WTC11 (cell line): ENCODE measurements around the gene TTLL9. TPM values are rescaled to one million over a fixed set of nuclear protein-coding genes. Genes with fewer than 3 reads are reported as not detected.
A peak's percentile ranks its signal among the peaks of the same experiment; 100 is the strongest.

Experiments
- ATAC-seq: fragments of 200-7000 bp; cut with Tn5 transposase; 2 replicates; pipeline ENCODE4 v1.10.0; 2021; ENCODE audit warnings: mild to moderate bottlenecking, moderate library complexity
- CTCF ChIA-PET: fragments of 300-600 bp; sonication (Branson Sonifier 250); formaldehyde crosslinking; loops from one replicate; lab custom pipeline; 2021; ENCODE audit warnings: antibody characterized with exemption; lab: Charles Lee
- POLR2A ChIA-PET: fragments of 350-600 bp; sonication (Branson Sonifier 250); formaldehyde crosslinking; loops from one replicate; lab custom pipeline; 2021; ENCODE audit warnings: antibody characterized with exemption; lab: Charles Lee
- DNase-seq: peaks from one replicate; pipeline ENCODE4 v3.0.0; 2021; ENCODE audit warnings: low spot score
- H3K27ac Mint-ChIP-seq: 2 replicates; pipeline ENCODE4 v1.8.0; 2021; ENCODE audit warnings: mixed read lengths
- H3K27me3 Mint-ChIP-seq: 2 replicates; pipeline ENCODE4 v1.8.0; 2021; ENCODE audit warnings: low read depth, mild to moderate bottlenecking, moderate library complexity, mixed read lengths
- H3K36me3 Mint-ChIP-seq: 2 replicates; pipeline ENCODE4 v1.8.0; 2021; ENCODE audit warnings: mixed read lengths
- H3K4me1 Mint-ChIP-seq: 2 replicates; pipeline ENCODE4 v1.8.0; 2022; ENCODE audit warnings: mixed read lengths
- H3K4me3 Mint-ChIP-seq: 2 replicates; pipeline ENCODE4 v1.8.0; 2021; ENCODE audit warnings: mild to moderate bottlenecking, moderate library complexity, mixed read lengths
- H3K9me3 Mint-ChIP-seq: 2 replicates; pipeline ENCODE4 v1.8.0; 2021; ENCODE audit warnings: mixed read lengths
- CREB1 ChIP-seq: sonication (generic); formaldehyde crosslinking; IDR thresholded peaks from 2 replicates; pipeline ENCODE4 v1.8.0; 2023; ENCODE audit warnings: mild to moderate bottlenecking, missing genetic modification reagents
- ELF4 ChIP-seq: sonication (generic); formaldehyde crosslinking; IDR thresholded peaks from 2 replicates; pipeline ENCODE4 v1.8.1; 2022; ENCODE audit warnings: low read depth, mild to moderate bottlenecking, moderate library complexity, missing genetic modification reagents
- GTF2I ChIP-seq: fragments of 250-450 bp; sonication (Bioruptor Pico); conservative IDR thresholded peaks from 2 replicates; pipeline ENCODE4 v1.4.0; 2021; ENCODE audit warnings: mild to moderate bottlenecking
- KAT7 ChIP-seq: sonication (generic); formaldehyde crosslinking; IDR thresholded peaks from 2 replicates; pipeline ENCODE4 v1.8.1; 2023; ENCODE audit warnings: missing genetic modification reagents, mild to moderate bottlenecking, borderline replicate concordance
- MXD4 ChIP-seq: fragments of 250-450 bp; sonication (Bioruptor Pico); IDR thresholded peaks from 2 replicates; pipeline ENCODE4 v1.8.0; 2021; ENCODE audit warnings: mild to moderate bottlenecking, moderate library complexity, borderline replicate concordance
- MYBL2 ChIP-seq: sonication (generic); formaldehyde crosslinking; IDR thresholded peaks from 2 replicates; pipeline ENCODE4 v1.8.1; 2023; ENCODE audit warnings: mild to moderate bottlenecking, moderate library complexity, missing genetic modification reagents
- NFE2L1 ChIP-seq: sonication (generic); formaldehyde crosslinking; IDR thresholded peaks from 2 replicates; pipeline ENCODE4 v1.8.1; 2023; ENCODE audit warnings: missing genetic modification reagents
- PRRX2 ChIP-seq: fragments of 250-450 bp; sonication (Bioruptor Pico); IDR thresholded peaks from 2 replicates; pipeline ENCODE4 v1.8.0; 2021; ENCODE audit warnings: mild to moderate bottlenecking
- RELA ChIP-seq: sonication (generic); formaldehyde crosslinking; IDR thresholded peaks from 2 replicates; pipeline ENCODE4 v1.8.1; 2022; ENCODE audit warnings: missing genetic modification reagents, mild to moderate bottlenecking, borderline replicate concordance
- RORB ChIP-seq: fragments of 250-450 bp; sonication (Bioruptor Pico); IDR thresholded peaks from 2 replicates; pipeline ENCODE4 v1.9.0; 2021; ENCODE audit warnings: mild to moderate bottlenecking
- TCF7 ChIP-seq: sonication (generic); formaldehyde crosslinking; IDR thresholded peaks from 2 replicates; pipeline ENCODE4 v1.8.0; 2022; ENCODE audit warnings: mild to moderate bottlenecking, low read depth, missing genetic modification reagents, moderate library complexity
- ZBTB21 ChIP-seq: sonication (generic); formaldehyde crosslinking; IDR thresholded peaks from 2 replicates; pipeline ENCODE4 v1.8.1; 2023; ENCODE audit warnings: mild to moderate bottlenecking, missing genetic modification reagents, borderline replicate concordance
- ZNF317 ChIP-seq: sonication (generic); formaldehyde crosslinking; IDR thresholded peaks from 2 replicates; pipeline ENCODE4 v1.8.1; 2023; ENCODE audit warnings: low read depth, mild to moderate bottlenecking, moderate library complexity, missing genetic modification reagents, borderline replicate concordance
- ZNF671 ChIP-seq: fragments of 250-450 bp; sonication (Bioruptor Pico); IDR thresholded peaks from 2 replicates; pipeline ENCODE4 v1.8.0; 2021; ENCODE audit warnings: mild to moderate bottlenecking
- total RNA-seq: library from RNA; stranded (reverse); gene quantifications from 3 replicates; pipeline ENCODE4 v1.2.3, GENCODE V29; 2021
- TF ChIP-seq, protein P1 (sequence below): sonication (generic); formaldehyde crosslinking; IDR thresholded peaks from 2 replicates; pipeline ENCODE4 v1.8.0; 2022; ENCODE audit warnings: mild to moderate bottlenecking, missing genetic modification reagents
- TF ChIP-seq, protein P2 (sequence below): sonication (generic); formaldehyde crosslinking; conservative IDR thresholded peaks from 2 replicates; pipeline ENCODE4 v1.8.1; 2023; ENCODE audit warnings: mild to moderate bottlenecking, low read depth, missing genetic modification reagents, moderate library complexity
- TF ChIP-seq, protein P3 (sequence below): sonication (generic); formaldehyde crosslinking; IDR thresholded peaks from 2 replicates; pipeline ENCODE4 v1.8.1; 2022; ENCODE audit warnings: mild to moderate bottlenecking, moderate library complexity, missing genetic modification reagents
- TF ChIP-seq, protein P4 (sequence below): fragments of 250-450 bp; sonication (Bioruptor Pico); IDR thresholded peaks from 2 replicates; pipeline ENCODE4 v2.1.2; 2022; ENCODE audit warnings: mild to moderate bottlenecking, moderate library complexity
- TF ChIP-seq, protein P5 (sequence below): sonication (generic); formaldehyde crosslinking; IDR thresholded peaks from 2 replicates; pipeline ENCODE4 v1.8.1; 2023; ENCODE audit warnings: mild to moderate bottlenecking, moderate library complexity, missing genetic modification reagents
- TF ChIP-seq, protein P6 (sequence below): sonication (generic); formaldehyde crosslinking; IDR thresholded peaks from 2 replicates; pipeline ENCODE4 v1.8.1; 2022; ENCODE audit warnings: low read depth, missing genetic modification reagents, borderline replicate concordance

The TTLL9 gene
- total RNA-seq, 1 experiment from 2014 or later = not detected

DNA sequence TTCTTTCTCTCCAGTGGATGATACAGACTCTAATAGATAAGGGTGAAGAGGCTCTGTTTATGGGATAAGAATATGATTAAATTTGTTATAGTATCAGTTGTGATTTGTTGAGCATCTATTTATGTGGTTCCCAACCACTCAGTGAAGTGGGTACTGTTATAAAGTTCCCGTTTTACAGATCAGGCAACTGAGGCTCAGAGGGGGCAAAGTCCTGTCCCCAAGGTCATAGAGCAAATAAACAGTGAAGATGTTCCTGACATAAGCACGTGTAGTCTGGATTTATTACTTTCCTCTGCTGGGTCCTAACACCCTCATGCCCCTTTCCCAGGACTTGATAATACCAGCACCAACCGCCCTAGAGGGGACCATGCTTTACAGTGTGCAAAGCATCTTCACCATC lies 4.2 kb upstream of the TTLL9 start:
- Mint-ChIP-seq H3K4me3 (no peak overlapping the region), H3K4me1 (peaks cover 20% of the 10 kb centered on the region), H3K36me3 (no peaks in the 10 kb centered on the region), H3K27me3 (peaks cover 41% of the 10 kb centered on the region), H3K27ac (no peak overlapping the region), H3K9me3 (no peaks in the 10 kb centered on the region)
- CTCF ChIA-PET = interaction anchor here (1.0 kb wide), 1 partner anchor 85 kb away, joined by 3 read pairs; no protein-coding TSS in a partner anchor
- POLR2A ChIA-PET = no interaction called here
- ATAC-seq (no peak), DNase-seq (no peak)
- TF ChIP-seq MYBL2 (CRISPR knock-in tag) (no peak), ELF4 (no peak), ZNF671 (no peak), TCF7 (CRISPR knock-in tag) (no peak), GTF2I (CRISPR knock-in tag) (no peak), NFE2L1 (CRISPR knock-in tag) (no peak), ZBTB21 (CRISPR knock-in tag) (no peak), MXD4 (CRISPR knock-in tag) (no peak), PRRX2 (CRISPR knock-in tag) (no peak), ZNF317 (CRISPR knock-in tag) (no peak)
- TF ChIP-seq, protein P1, sequence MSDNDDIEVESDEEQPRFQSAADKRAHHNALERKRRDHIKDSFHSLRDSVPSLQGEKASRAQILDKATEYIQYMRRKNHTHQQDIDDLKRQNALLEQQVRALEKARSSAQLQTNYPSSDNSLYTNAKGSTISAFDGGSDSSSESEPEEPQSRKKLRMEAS (CRISPR knock-in tag) = no peak
- TF ChIP-seq, protein P2, sequence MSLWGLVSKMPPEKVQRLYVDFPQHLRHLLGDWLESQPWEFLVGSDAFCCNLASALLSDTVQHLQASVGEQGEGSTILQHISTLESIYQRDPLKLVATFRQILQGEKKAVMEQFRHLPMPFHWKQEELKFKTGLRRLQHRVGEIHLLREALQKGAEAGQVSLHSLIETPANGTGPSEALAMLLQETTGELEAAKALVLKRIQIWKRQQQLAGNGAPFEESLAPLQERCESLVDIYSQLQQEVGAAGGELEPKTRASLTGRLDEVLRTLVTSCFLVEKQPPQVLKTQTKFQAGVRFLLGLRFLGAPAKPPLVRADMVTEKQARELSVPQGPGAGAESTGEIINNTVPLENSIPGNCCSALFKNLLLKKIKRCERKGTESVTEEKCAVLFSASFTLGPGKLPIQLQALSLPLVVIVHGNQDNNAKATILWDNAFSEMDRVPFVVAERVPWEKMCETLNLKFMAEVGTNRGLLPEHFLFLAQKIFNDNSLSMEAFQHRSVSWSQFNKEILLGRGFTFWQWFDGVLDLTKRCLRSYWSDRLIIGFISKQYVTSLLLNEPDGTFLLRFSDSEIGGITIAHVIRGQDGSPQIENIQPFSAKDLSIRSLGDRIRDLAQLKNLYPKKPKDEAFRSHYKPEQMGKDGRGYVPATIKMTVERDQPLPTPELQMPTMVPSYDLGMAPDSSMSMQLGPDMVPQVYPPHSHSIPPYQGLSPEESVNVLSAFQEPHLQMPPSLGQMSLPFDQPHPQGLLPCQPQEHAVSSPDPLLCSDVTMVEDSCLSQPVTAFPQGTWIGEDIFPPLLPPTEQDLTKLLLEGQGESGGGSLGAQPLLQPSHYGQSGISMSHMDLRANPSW (CRISPR knock-in tag) = no peak

DNA sequence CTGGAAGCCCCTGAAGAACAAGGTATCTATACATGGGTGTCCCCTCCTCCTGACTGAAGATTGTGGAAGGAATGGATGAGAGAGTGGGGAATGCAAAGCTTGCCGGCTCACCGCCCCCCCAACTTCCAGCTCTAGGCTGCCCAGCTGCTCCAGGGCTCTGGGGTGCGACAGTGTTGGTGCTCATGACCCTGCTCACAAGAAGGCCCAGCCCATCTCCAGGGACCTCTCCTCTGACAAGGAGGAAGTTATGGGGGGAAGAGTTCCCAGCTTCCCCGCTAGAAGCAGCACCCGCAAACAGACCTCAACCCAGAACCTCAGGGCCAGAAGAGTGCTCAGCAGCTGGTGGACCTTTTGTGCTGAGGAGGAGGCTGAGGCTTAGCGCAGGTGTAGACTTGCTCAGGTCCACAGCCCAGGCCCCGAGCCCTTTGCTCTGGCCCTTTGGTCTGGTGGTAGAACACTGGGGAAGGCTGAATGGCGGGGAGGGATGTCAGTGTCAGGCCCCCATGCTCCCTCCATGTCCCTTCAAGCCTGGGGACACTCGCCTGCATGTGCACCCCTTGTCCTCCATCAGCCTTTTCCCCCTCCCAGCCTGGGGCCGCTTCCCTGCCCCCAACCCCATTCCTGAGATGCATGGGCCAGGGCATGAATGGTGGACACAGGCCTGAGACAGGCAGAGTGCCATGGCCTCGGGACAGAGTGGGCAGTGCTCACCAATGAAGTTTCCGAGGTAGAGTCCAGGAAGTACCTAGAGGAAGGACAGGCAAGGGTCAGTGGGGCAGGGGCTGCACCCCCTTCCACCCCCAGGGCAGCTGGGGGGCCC lies 1.4 kb upstream of the TTLL9 start:
- ChIA-PET CTCF (interaction anchor here (0.7 to 2.9 kb wide), 2 partner anchors 16 to 24 kb away, joined by 3 to 14 read pairs; partner anchors contain the start of gene FOXS1), POLR2A (no interaction called here)
- no peak for ATAC-seq
- no peak overlapping the region for H3K27ac Mint-ChIP-seq
- no peaks in the 10 kb centered on the region for H3K36me3 Mint-ChIP-seq
- no peak for TF ChIP-seq CREB1 (CRISPR knock-in tag)
- H3K4me1 Mint-ChIP-seq = peaks cover 14% of the 10 kb centered on the region
- no peaks in the 10 kb centered on the region for H3K9me3 Mint-ChIP-seq
- H3K4me3 Mint-ChIP-seq = peak overlapping the region; percentile 93
- H3K27me3 Mint-ChIP-seq = peaks cover 58% of the 10 kb centered on the region
- no peak for DNase-seq

DNA sequence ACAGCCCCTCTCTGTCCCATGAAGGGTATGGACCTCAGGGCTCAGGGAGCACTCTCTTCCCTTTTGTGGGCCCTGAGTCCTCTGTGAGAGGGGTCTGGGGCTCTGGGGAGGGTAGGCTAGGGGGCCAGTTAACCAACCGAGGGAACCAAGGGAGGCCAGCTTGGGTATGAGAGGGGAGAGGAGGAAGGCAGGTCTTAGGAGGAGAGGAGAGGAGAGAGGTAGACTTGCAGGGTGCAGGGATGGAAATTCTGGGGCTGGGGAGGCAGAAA lies 827 bp upstream of the TTLL9 start:
- DNase-seq = no peak
- H3K36me3 Mint-ChIP-seq = no peaks in the 10 kb centered on the region
- no peak for ATAC-seq
- ChIA-PET CTCF (interaction anchor here (0.6 to 0.7 kb wide), 2 partner anchors 24 to 148 kb away, joined by 3 read pairs; partner anchors contain the start of gene FOXS1), POLR2A (interaction anchor here (1.0 kb wide), 1 partner anchor 10 kb away, joined by 6 read pairs; no protein-coding TSS in a partner anchor)
- peaks cover 59% of the 10 kb centered on the region for H3K27me3 Mint-ChIP-seq
- peak overlapping the region; percentile 93 for H3K4me3 Mint-ChIP-seq
- 0 out of 2 replicates have a peak overlapping the region, but pooled peaks have one; percentile 45 for H3K27ac Mint-ChIP-seq
- H3K4me1 Mint-ChIP-seq = peaks cover 14% of the 10 kb centered on the region
- H3K9me3 Mint-ChIP-seq = no peaks in the 10 kb centered on the region
- TF ChIP-seq, protein P3, sequence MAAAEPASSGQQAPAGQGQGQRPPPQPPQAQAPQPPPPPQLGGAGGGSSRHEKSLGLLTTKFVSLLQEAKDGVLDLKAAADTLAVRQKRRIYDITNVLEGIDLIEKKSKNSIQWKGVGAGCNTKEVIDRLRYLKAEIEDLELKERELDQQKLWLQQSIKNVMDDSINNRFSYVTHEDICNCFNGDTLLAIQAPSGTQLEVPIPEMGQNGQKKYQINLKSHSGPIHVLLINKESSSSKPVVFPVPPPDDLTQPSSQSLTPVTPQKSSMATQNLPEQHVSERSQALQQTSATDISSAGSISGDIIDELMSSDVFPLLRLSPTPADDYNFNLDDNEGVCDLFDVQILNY = no peak
- TF ChIP-seq, protein P4, sequence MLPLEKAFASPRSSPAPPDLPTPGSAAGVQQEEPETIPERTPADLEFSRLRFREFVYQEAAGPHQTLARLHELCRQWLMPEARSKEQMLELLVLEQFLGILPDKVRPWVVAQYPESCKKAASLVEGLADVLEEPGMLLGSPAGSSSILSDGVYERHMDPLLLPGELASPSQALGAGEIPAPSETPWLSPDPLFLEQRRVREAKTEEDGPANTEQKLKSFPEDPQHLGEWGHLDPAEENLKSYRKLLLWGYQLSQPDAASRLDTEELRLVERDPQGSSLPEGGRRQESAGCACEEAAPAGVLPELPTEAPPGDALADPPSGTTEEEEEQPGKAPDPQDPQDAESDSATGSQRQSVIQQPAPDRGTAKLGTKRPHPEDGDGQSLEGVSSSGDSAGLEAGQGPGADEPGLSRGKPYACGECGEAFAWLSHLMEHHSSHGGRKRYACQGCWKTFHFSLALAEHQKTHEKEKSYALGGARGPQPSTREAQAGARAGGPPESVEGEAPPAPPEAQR (CRISPR knock-in tag) = no peak
- TF ChIP-seq, protein P5, sequence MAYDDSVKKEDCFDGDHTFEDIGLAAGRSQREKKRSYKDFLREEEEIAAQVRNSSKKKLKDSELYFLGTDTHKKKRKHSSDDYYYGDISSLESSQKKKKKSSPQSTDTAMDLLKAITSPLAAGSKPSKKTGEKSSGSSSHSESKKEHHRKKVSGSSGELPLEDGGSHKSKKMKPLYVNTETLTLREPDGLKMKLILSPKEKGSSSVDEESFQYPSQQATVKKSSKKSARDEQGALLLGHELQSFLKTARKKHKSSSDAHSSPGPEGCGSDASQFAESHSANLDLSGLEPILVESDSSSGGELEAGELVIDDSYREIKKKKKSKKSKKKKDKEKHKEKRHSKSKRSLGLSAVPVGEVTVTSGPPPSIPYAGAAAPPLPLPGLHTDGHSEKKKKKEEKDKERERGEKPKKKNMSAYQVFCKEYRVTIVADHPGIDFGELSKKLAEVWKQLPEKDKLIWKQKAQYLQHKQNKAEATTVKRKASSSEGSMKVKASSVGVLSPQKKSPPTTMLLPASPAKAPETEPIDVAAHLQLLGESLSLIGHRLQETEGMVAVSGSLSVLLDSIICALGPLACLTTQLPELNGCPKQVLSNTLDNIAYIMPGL (CRISPR knock-in tag) = no peak
- no peak for TF ChIP-seq KAT7 (CRISPR knock-in tag)
- TF ChIP-seq RELA = no peak
- no peak for TF ChIP-seq MXD4 (CRISPR knock-in tag)
- TF ChIP-seq RORB (CRISPR knock-in tag) = no peak
- TF ChIP-seq, protein P6, sequence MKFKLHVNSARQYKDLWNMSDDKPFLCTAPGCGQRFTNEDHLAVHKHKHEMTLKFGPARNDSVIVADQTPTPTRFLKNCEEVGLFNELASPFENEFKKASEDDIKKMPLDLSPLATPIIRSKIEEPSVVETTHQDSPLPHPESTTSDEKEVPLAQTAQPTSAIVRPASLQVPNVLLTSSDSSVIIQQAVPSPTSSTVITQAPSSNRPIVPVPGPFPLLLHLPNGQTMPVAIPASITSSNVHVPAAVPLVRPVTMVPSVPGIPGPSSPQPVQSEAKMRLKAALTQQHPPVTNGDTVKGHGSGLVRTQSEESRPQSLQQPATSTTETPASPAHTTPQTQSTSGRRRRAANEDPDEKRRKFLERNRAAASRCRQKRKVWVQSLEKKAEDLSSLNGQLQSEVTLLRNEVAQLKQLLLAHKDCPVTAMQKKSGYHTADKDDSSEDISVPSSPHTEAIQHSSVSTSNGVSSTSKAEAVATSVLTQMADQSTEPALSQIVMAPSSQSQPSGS (CRISPR knock-in tag) = no peak
